ENCODE data around the gene AGBL4.

DNA sequence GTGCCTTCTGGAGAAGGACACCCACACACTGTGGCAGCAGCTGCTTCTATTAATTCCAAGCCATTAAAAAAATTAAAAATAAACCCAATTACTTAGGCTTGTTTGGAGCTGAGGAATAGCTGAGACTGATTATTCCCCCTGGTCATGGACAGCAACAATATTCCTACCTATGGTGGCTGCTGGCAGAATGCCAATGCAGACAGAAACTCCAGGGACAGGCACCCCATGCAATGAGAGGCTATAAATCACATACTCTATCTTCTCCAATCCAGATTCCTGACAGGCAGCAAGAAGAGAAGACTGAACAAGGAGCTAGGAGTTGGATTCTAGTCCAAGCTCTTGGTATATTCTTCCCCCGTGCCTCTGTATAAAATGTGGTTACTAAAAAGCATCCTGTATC is 971.7 kb downstream of the AGBL4 start:
- TF ChIP-seq EZH2 (IDR thresholded peaks at IDR 0.05; ENCODE audit: insufficient read depth, poor library complexity, severe bottlenecking), result no peak
- no peak for TF ChIP-seq EZH2phosphoT487 (IDR thresholded peaks at IDR 0.05; ENCODE audit: insufficient read depth, low read depth)

Data from GM23248 (cell line).